ENCODE measurements around the gene STXBP1. TPM values are rescaled to one million over a fixed set of nuclear protein-coding genes. Genes with fewer than 3 reads are reported as not detected.

The STXBP1 gene
- total RNA-seq, 1 experiment from 2014 or later: 44.0 TPM

DNA sequence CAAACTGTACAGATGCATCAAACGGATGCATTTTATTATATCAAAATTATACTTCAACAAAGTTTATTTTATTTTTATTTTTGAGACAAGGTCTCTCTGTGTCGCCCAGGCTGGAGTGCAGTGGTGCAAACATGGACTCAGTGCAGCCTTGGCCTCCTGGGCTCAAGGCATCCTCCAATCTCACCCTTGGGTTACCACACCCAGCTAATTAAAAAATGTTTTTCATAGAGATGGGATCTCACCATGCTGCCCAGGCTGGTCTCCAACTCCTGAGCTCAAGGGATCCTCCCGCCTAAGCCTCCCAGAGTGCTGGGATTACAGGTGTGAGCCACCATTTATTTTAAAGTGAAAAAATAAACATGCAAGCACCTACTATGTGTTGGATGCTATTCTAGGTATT is 40.1 kb upstream of the STXBP1 start:
- H4K20me1 ChIP-seq (ENCODE audit: insufficient read depth): no peaks in the 10 kb centered on the region
- POLR2A ChIA-PET (ENCODE audit: unreplicated experiment): interaction anchor here (0.6 kb wide), 1 partner anchor 12 kb away, joined by 3 read pairs; no protein-coding TSS in a partner anchor
- no peaks in the 10 kb centered on the region for H3K9me2 ChIP-seq (ENCODE audit: insufficient read depth)
- TF ChIP-seq EZH2 (IDR thresholded peaks at IDR 0.05; ENCODE audit: low read depth): no peak
- peak overlapping the region; percentile 100; the same call in 1 of the 2 replicates for H3K27ac ChIP-seq
- peaks cover 73% of the 10 kb centered on the region for H3F3A ChIP-seq (ENCODE audit: insufficient read depth, low read depth)
- BruUV-seq (replicated peaks): no TSS peak
- H3K27me3 ChIP-seq (ENCODE audit: insufficient read depth, low read depth): no peaks in the 10 kb centered on the region
- intact Hi-C loops (cut with micrococcal nuclease; ENCODE audit: unreplicated experiment): loop anchor here (5.0 to 10.0 kb wide), 3 partner anchors 120 to 433 kb away; partner anchors contain the start of genes LRSAM1, RPL12 and SLC2A8
- H3K9me3 ChIP-seq (ENCODE audit: insufficient read depth, low read depth): no peaks in the 10 kb centered on the region
- peak overlapping the region; percentile 76; the same call in 1 of the 2 replicates for H3K4me2 ChIP-seq
- peaks cover 29% of the 10 kb centered on the region for H3K79me2 ChIP-seq (ENCODE audit: low read depth)
- H3K36me3 ChIP-seq (ENCODE audit: low read depth): no peaks in the 10 kb centered on the region
- H3K4me1 ChIP-seq (replicated peaks; ENCODE audit: insufficient read depth): peaks cover 70% of the 10 kb centered on the region
- CTCF ChIA-PET: no interaction called here
- H3K4me3 ChIP-seq: no peak overlapping the region
- DNase-seq: no peak
- no peak overlapping the region for H2AFZ ChIP-seq

DNA sequence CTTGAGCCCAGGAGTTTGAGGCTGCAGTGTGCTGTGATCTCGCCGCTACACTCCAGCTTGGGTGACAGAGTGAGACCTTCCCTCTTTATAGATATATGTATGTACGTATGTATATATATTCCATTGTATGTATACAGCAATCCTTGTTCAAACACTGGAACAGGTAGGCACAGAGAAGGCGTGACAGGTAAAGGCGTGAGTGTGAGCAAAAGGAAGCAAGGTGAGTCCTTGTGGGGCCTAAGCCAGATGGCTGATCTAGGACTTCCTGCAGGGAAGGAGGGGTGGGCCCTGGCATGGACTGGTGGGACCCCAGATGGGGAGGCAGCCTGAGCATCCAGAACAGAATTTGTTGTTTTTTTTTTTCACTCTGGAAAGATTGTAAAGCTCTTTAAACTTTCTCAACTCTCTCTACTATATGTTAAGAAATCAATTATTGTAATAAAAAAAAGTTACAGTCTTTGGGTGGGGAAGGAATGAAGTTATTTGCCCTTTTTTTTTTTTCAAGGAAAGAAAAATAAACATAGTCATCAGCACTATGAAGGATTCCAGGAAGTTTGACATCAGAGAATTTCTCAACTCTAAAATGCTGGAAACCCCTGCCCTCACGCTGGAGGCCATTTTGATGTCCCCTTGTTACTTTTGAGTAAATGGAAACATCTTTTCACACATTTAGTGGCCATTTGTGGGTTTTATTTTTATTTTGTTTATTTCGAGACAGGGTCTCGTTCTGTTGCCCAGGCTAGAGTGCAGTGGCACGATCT is 38.9 kb upstream of the STXBP1 start:
- peaks cover 61% of the 10 kb centered on the region for H3F3A ChIP-seq (ENCODE audit: insufficient read depth, low read depth)
- H3K27ac ChIP-seq: peak overlapping the region; percentile 100
- ChIA-PET POLR2A (ENCODE audit: unreplicated experiment) (interaction anchor here (0.6 to 1.0 kb wide), 5 partner anchors 8 to 798 kb away, joined by 3 to 36 read pairs (median 16); partner anchors contain the start of gene URM1), CTCF (interaction anchor here (0.5 kb wide), 1 partner anchor 490 kb away, joined by 6 read pairs; no protein-coding TSS in a partner anchor)
- no peaks in the 10 kb centered on the region for H3K36me3 ChIP-seq (ENCODE audit: low read depth)
- no peaks in the 10 kb centered on the region for H4K20me1 ChIP-seq (ENCODE audit: insufficient read depth)
- H3K4me3 ChIP-seq: peak overlapping the region; percentile 30; the same call in 1 of the 2 replicates
- H3K9me2 ChIP-seq (ENCODE audit: insufficient read depth): no peaks in the 10 kb centered on the region
- peak overlapping the region; percentile 76 for H3K4me2 ChIP-seq
- peaks cover 77% of the 10 kb centered on the region for H3K4me1 ChIP-seq (replicated peaks; ENCODE audit: insufficient read depth)
- no peaks in the 10 kb centered on the region for H3K9me3 ChIP-seq (ENCODE audit: insufficient read depth, low read depth)
- no TSS peak for BruUV-seq (replicated peaks)
- H3K27me3 ChIP-seq (ENCODE audit: insufficient read depth, low read depth): no peaks in the 10 kb centered on the region
- intact Hi-C loops (cut with micrococcal nuclease; ENCODE audit: unreplicated experiment): loop anchor here (5.0 to 10.0 kb wide), 3 partner anchors 121 to 432 kb away; partner anchors contain the start of genes LRSAM1, RPL12 and SLC2A8
- H2AFZ ChIP-seq: no peak overlapping the region
- TF ChIP-seq, protein P1, sequence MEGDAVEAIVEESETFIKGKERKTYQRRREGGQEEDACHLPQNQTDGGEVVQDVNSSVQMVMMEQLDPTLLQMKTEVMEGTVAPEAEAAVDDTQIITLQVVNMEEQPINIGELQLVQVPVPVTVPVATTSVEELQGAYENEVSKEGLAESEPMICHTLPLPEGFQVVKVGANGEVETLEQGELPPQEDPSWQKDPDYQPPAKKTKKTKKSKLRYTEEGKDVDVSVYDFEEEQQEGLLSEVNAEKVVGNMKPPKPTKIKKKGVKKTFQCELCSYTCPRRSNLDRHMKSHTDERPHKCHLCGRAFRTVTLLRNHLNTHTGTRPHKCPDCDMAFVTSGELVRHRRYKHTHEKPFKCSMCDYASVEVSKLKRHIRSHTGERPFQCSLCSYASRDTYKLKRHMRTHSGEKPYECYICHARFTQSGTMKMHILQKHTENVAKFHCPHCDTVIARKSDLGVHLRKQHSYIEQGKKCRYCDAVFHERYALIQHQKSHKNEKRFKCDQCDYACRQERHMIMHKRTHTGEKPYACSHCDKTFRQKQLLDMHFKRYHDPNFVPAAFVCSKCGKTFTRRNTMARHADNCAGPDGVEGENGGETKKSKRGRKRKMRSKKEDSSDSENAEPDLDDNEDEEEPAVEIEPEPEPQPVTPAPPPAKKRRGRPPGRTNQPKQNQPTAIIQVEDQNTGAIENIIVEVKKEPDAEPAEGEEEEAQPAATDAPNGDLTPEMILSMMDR (conservative IDR thresholded peaks at IDR 0.05): no peak
- no peak for TF ChIP-seq EZH2 (IDR thresholded peaks at IDR 0.05; ENCODE audit: low read depth)
- peaks cover 17% of the 10 kb centered on the region for H3K79me2 ChIP-seq (ENCODE audit: low read depth)
- peak; percentile 45 to 87 for DNase-seq

DNA sequence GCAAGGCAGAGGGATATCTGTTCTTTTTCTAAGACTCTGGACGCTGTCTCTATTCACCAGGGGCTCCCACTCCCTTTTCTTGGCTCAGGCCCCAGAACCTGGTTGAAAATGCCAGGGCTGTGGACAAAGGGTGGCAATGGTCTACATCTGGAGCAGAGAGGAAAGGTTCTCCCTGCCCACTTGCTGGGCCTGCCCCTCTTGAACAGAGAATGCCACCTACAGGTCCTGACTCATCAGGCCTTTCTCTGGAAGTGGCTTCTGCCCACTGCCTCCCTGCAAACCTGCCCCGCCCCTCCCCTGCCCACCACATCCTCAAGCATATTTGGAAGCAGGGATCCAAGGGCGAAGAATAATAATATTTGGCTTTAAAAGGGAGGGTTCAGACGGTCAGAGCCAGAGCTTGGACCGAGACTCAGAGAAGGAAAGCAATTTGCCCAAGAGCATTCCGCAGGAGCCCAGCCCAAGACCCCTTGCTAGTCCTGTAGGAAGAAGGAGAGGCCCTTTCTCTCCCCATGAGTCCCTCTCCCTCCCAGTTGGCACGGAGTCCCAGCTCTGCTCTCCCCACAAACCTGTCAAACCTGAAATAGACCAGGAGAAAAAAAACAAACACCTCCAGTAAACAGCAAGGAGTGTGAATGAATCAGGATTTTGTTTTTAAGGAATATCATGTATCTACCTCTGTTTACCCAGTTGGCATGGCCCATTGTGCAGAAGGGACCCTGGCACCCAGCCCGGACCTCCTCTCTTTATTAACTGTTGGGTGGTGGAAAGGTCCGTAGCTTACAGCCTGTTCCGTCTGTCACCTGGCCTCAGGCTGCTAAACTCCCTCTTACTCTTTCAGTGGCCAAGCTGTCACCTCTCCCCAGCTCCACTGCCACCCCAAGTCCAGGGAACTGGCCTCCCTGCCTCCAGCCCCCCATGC is 37.7 kb upstream of the STXBP1 start:
- Histone ChIP-seq H3K27me3 (ENCODE audit: insufficient read depth, low read depth) (no peaks in the 10 kb centered on the region), H3K79me2 (ENCODE audit: low read depth) (peaks cover 12% of the 10 kb centered on the region), H2AFZ (no peak overlapping the region), H3K4me3 (peak overlapping the region; percentile 30; the same call in 1 of the 2 replicates), H3K4me1 (replicated peaks; ENCODE audit: insufficient read depth) (peaks cover 87% of the 10 kb centered on the region), H3K27ac (peak overlapping the region; percentile 100), H3K9me3 (ENCODE audit: insufficient read depth, low read depth) (no peaks in the 10 kb centered on the region), H3K36me3 (ENCODE audit: low read depth) (no peaks in the 10 kb centered on the region), H3K9me2 (ENCODE audit: insufficient read depth) (no peaks in the 10 kb centered on the region), H3F3A (ENCODE audit: insufficient read depth, low read depth) (peaks cover 68% of the 10 kb centered on the region), H3K4me2 (peak overlapping the region; percentile 76), H4K20me1 (ENCODE audit: insufficient read depth) (no peaks in the 10 kb centered on the region)
- peak; percentile 96 to 98 for DNase-seq
- no TSS peak for BruUV-seq (replicated peaks)
- ChIA-PET CTCF (interaction anchor here (0.6 to 1.3 kb wide), 5 partner anchors 8 to 1451 kb away, joined by 4 to 12 read pairs (median 4); no protein-coding TSS in a partner anchor), POLR2A (ENCODE audit: unreplicated experiment) (interaction anchor here (0.5 to 1.5 kb wide), 7 partner anchors 8 to 1329 kb away, joined by 3 to 8 read pairs (median 4); no protein-coding TSS in a partner anchor)
- TF ChIP-seq EZH2 (IDR thresholded peaks at IDR 0.05; ENCODE audit: low read depth): no peak
- TF ChIP-seq, protein P1 (conservative IDR thresholded peaks at IDR 0.05): no peak; the same call in 1 of the 2 replicates
- intact Hi-C loops (cut with micrococcal nuclease; ENCODE audit: unreplicated experiment): loop anchor here (1.0 to 10.0 kb wide), 6 partner anchors 13 to 430 kb away; partner anchors contain the start of genes LRSAM1, RPL12 and SLC2A8
